Liver (tissue), 9 donors: Measurements from ENCODE around the gene ACSS1. TPM values are rescaled to one million over a fixed set of nuclear protein-coding genes. Genes with fewer than 3 reads are reported as not detected.

ENCODE experiments used
- DNase-seq: peaks from one replicate; pipeline ENCODE4 v3.0.0-alpha.2; 2017; ENCODE audit warnings: low spot score
- H3K27ac ChIP-seq, 2 donors: one replicate each; pipeline ENCODE4 v1.7.0; 2013; ENCODE audit warnings: inconsistent platforms in 2 of 2, low read length in 2 of 2, control low read depth in 1 of 2, low read depth in 1 of 2, mild to moderate bottlenecking in 1 of 2
- H3K27me3 ChIP-seq, 4 donors: one replicate each; pipeline versions ENCODE4 v1.6.1 to v1.7.0; 2013; ENCODE audit warnings: low read length in 3 of 4, inconsistent platforms in 1 of 4, mild to moderate bottlenecking in 1 of 4, moderate library complexity in 1 of 4; ENCODE audit not compliant: control insufficient read depth in 4 of 4, insufficient read depth in 4 of 4
- H3K36me3 ChIP-seq, 4 donors: one replicate each; pipeline versions ENCODE4 v1.6.1 to v1.7.0; 2013; ENCODE audit warnings: low read length in 3 of 4, mild to moderate bottlenecking in 3 of 4, low read depth in 1 of 4, moderate library complexity in 1 of 4; ENCODE audit not compliant: control insufficient read depth in 4 of 4, insufficient read depth in 3 of 4
- H3K4me1 ChIP-seq, 4 donors: one replicate each; pipeline versions ENCODE4 v1.6.1 to v1.7.0; 2013; ENCODE audit warnings: low read length in 3 of 4, mild to moderate bottlenecking in 3 of 4, moderate library complexity in 1 of 4; ENCODE audit not compliant: control insufficient read depth in 4 of 4, insufficient read depth in 4 of 4
- H3K4me3 ChIP-seq, 3 donors: one replicate each; pipeline versions ENCODE4 v1.6.1 to v1.7.0; 2013; ENCODE audit warnings: low read length in 3 of 3, control low read depth in 1 of 3, low read depth in 1 of 3, mild to moderate bottlenecking in 1 of 3
- H3K9ac ChIP-seq, 2 donors: one replicate each; pipeline ENCODE4 v1.7.0; 2013; ENCODE audit warnings: low read length in 2 of 2, mild to moderate bottlenecking in 2 of 2, moderate library complexity in 2 of 2, control low read depth in 1 of 2, low read depth in 1 of 2
- H3K9me3 ChIP-seq, 4 donors: one replicate each; pipeline versions ENCODE4 v1.6.1 to v1.7.0; 2013; ENCODE audit warnings: low read length in 3 of 4; ENCODE audit not compliant: control insufficient read depth in 4 of 4
- EGR1 ChIP-seq, 2 donors: IDR thresholded peaks; 2 replicates each; pipeline ENCODE4 v1.6.1; 2016 to 2018; ENCODE audit warnings: antibody characterized with exemption in 2 of 2, low read depth in 2 of 2
- FOXA1 ChIP-seq: IDR thresholded peaks from 2 replicates; pipeline ENCODE4 v1.6.1; 2016; ENCODE audit warnings: antibody characterized with exemption
- FOXA2 ChIP-seq: IDR thresholded peaks from 2 replicates; pipeline ENCODE4 v1.6.1; 2016; ENCODE audit warnings: antibody characterized with exemption
- GABPA ChIP-seq, 2 donors: IDR thresholded peaks in 1 of 2; conservative IDR thresholded peaks in 1 of 2; 2 replicates each; pipeline ENCODE4 v1.6.1; 2016; ENCODE audit warnings: antibody characterized with exemption in 2 of 2, mild to moderate bottlenecking in 1 of 2, moderate library complexity in 1 of 2
- HNF4G ChIP-seq: IDR thresholded peaks from 2 replicates; pipeline ENCODE4 v1.6.1; 2016; ENCODE audit warnings: antibody characterized with exemption
- JUND ChIP-seq, 2 donors: IDR thresholded peaks; 2 replicates each; pipeline ENCODE4 v1.6.1; 2016; ENCODE audit warnings: antibody characterized with exemption in 2 of 2
- SP1 ChIP-seq: IDR thresholded peaks from 2 replicates; pipeline ENCODE4 v1.6.1; 2018; ENCODE audit warnings: antibody characterized with exemption, mild to moderate bottlenecking
- TAF1 ChIP-seq: conservative IDR thresholded peaks from 2 replicates; pipeline ENCODE4 v1.6.1; 2016; ENCODE audit warnings: antibody characterized with exemption, mild to moderate bottlenecking
- YY1 ChIP-seq: IDR thresholded peaks from 2 replicates; pipeline ENCODE4 v1.6.1; 2016; ENCODE audit warnings: antibody characterized with exemption, mild to moderate bottlenecking
- WGBS: extraction: QIAGEN DNeasy Blood & Tissue Kit; methylation state at CpG from one replicate; pipeline ENCODE4 v1.1.7; 2013; 5-methylcytosine and 5-hydroxymethylcytosine counted together
- polyA plus RNA-seq, 2 donors: library from polyadenylated mRNA; stranded (reverse) in 1 of 2; unstranded in 1 of 2; fragments of 200-250 nt in 1 of 2; fragments of >200 nt in 1 of 2; fragmentation: Nextera tagmentation in 1 of 2; extraction: Ambion mirVana in 1 of 2; gene quantifications; one replicate each; pipeline versions ENCODE4 v1.2.1 to v1.2.3, GENCODE V29; 2013 to 2015
- total RNA-seq, 2 donors: library from RNA; depleted of rRNA; stranded (reverse); fragments of >200 nt; gene quantifications; one replicate each; pipeline ENCODE4 v1.2.3, GENCODE V29; 2014
- TF ChIP-seq, protein P1 (sequence below): IDR thresholded peaks from 2 replicates; pipeline ENCODE4 v1.6.1; 2016; ENCODE audit warnings: antibody characterized with exemption
- TF ChIP-seq, protein P2 (sequence below): fragments of 150-350 bp; IDR thresholded peaks from 2 replicates; pipeline ENCODE4 v1.5.1; 2017; ENCODE audit warnings: improper control_type of control experiment, low read depth, low read length; ENCODE audit not compliant: missing input control
- TF ChIP-seq, protein P3 (sequence below): IDR thresholded peaks from 2 replicates; pipeline ENCODE4 v1.6.1; 2016; ENCODE audit warnings: antibody characterized with exemption, mild to moderate bottlenecking
- donor health status: healthy.
- donor health status: healthy.
- donor health status: healthy.
- donor health status: healthy.
- donor health status: healthy.

Gene ACSS1
- total and polyA plus RNA-seq, 4 donors = 5.3 to 87.5 (median 22.1) TPM

DNA sequence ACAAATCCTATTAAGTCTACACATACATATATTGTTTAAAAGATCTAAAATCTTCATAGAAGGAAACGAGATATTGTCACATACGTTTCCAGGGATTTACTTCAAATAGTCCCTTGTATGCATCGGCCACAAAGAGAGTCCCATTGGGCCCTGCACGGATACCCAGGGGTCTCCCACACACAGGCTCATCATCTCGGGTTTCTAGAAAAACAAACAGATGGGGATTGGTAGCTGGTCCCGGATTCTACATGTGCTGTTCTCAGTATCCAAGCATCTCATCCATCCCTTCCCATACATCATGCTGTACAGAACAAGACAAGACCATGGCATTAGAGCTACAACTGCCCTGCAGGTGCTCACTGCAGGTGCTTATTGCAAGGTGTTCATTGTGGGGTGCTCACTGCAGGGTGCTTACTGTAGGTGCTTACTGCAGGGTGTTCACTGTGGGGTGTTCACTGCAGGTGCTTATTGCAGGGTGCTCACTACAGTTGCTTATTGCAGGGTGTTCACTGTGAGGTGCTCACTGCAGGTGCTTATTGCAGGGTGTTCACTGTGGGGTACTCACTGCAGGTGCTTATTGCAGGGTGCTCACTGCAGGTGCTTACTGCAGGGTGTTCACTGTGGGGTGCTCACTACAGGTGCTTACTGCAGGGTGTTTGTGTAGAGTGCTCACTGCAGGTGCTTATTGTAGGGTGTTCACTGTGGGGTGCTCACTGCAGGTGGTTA is 86.4 kb downstream of the ACSS1 start:
- DNase-seq = no peak
- Histone ChIP-seq H3K4me1 (peaks cover 0 to 3% (median 0%) of the 10 kb centered on the region in 4 donors), H3K27me3 (no peaks in the 10 kb centered on the region), H3K9me3 (no peaks in the 10 kb centered on the region), H3K27ac (no peak overlapping the region), H3K4me3 (no peak overlapping the region), H3K36me3 (peaks cover 21 to 77% (median 69%) of the 10 kb centered on the region in 4 donors), H3K9ac (no peak overlapping the region)
- 96% methylated on average over 6 of the region's 6 CpGs for WGBS
- TF ChIP-seq TAF1 (no peak), HNF4G (no peak), YY1 (no peak), EGR1 (IDR thresholded peaks at IDR 0.05; ENCODE audit: low read depth in 2 of 2) (no peak), SP1 (no peak)
- TF ChIP-seq, protein P1, sequence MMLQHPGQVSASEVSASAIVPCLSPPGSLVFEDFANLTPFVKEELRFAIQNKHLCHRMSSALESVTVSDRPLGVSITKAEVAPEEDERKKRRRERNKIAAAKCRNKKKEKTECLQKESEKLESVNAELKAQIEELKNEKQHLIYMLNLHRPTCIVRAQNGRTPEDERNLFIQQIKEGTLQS = no peak
- TF ChIP-seq, protein P2, sequence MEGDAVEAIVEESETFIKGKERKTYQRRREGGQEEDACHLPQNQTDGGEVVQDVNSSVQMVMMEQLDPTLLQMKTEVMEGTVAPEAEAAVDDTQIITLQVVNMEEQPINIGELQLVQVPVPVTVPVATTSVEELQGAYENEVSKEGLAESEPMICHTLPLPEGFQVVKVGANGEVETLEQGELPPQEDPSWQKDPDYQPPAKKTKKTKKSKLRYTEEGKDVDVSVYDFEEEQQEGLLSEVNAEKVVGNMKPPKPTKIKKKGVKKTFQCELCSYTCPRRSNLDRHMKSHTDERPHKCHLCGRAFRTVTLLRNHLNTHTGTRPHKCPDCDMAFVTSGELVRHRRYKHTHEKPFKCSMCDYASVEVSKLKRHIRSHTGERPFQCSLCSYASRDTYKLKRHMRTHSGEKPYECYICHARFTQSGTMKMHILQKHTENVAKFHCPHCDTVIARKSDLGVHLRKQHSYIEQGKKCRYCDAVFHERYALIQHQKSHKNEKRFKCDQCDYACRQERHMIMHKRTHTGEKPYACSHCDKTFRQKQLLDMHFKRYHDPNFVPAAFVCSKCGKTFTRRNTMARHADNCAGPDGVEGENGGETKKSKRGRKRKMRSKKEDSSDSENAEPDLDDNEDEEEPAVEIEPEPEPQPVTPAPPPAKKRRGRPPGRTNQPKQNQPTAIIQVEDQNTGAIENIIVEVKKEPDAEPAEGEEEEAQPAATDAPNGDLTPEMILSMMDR = no peak
- TF ChIP-seq, protein P3, sequence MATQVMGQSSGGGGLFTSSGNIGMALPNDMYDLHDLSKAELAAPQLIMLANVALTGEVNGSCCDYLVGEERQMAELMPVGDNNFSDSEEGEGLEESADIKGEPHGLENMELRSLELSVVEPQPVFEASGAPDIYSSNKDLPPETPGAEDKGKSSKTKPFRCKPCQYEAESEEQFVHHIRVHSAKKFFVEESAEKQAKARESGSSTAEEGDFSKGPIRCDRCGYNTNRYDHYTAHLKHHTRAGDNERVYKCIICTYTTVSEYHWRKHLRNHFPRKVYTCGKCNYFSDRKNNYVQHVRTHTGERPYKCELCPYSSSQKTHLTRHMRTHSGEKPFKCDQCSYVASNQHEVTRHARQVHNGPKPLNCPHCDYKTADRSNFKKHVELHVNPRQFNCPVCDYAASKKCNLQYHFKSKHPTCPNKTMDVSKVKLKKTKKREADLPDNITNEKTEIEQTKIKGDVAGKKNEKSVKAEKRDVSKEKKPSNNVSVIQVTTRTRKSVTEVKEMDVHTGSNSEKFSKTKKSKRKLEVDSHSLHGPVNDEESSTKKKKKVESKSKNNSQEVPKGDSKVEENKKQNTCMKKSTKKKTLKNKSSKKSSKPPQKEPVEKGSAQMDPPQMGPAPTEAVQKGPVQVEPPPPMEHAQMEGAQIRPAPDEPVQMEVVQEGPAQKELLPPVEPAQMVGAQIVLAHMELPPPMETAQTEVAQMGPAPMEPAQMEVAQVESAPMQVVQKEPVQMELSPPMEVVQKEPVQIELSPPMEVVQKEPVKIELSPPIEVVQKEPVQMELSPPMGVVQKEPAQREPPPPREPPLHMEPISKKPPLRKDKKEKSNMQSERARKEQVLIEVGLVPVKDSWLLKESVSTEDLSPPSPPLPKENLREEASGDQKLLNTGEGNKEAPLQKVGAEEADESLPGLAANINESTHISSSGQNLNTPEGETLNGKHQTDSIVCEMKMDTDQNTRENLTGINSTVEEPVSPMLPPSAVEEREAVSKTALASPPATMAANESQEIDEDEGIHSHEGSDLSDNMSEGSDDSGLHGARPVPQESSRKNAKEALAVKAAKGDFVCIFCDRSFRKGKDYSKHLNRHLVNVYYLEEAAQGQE = no peak

DNA sequence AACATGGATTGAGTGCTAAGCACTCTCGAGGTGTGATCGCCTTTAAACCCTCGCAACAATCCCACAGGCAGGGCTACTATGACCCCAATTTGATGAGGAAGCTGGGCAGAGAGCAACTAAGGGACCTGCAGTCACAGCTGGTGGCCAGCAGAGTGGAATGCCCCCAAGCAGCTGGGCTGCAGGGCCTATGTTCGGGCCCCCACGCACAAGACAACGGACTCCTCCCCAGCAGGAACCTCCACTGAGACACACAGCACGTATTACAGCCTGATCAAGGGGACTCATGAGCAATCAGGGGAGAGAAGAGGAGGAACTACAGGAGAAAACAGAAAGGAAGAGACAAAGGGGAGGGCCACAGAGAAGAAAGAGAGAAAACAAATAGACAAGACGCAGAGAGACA is 87.2 kb downstream of the ACSS1 start:
- 92% methylated on average over 8 of the region's 8 CpGs for WGBS
- Histone ChIP-seq H3K4me3 (no peak overlapping the region), H3K36me3 (peaks cover 21 to 82% (median 72%) of the 10 kb centered on the region in 4 donors), H3K9ac (no peak overlapping the region), H3K27me3 (no peaks in the 10 kb centered on the region), H3K27ac (no peak overlapping the region), H3K4me1 (peaks cover 0 to 3% (median 0%) of the 10 kb centered on the region in 4 donors), H3K9me3 (no peaks in the 10 kb centered on the region)
- no peak for TF ChIP-seq GABPA (IDR thresholded peaks at IDR 0.05 in 1 of 2, conservative IDR thresholded peaks at IDR 0.05 in 1 of 2)
- no peak for TF ChIP-seq EGR1 (IDR thresholded peaks at IDR 0.05; ENCODE audit: low read depth in 2 of 2)
- no peak for TF ChIP-seq JUND (IDR thresholded peaks at IDR 0.05)
- TF ChIP-seq FOXA1 = no peak
- TF ChIP-seq, protein P2 = no peak
- no peak for TF ChIP-seq FOXA2
- no peak for DNase-seq
